Esophagus muscularis mucosa (tissue), 4 donors: ENCODE measurements around the gene ANKS3. TPM values are rescaled to one million over a fixed set of nuclear protein-coding genes. Genes with fewer than 3 reads are reported as not detected.
A peak's percentile ranks its signal among the peaks of the same experiment; 100 is the strongest.
"Not testable (repeated sequence)": the region's sequence is repeated elsewhere in the genome, so short reads cannot be mapped to it uniquely, and the experiment has no call there.

Experiments
- DNase-seq: peaks from one replicate; pipeline ENCODE4 v3.0.0-alpha.2; 2017; ENCODE audit errors: extremely low spot score
- H3K27ac ChIP-seq, 4 donors: fragments of 200-600 bp; sonication (generic); replicated peaks in 1 of 4; 1 replicate in 3 of 4; 2 replicates in 1 of 4; pipeline ENCODE4 v1.5.1; 2016 to 2019; ENCODE audit warnings: mild to moderate bottlenecking in 1 of 4
- H3K27me3 ChIP-seq, 4 donors: fragments of 200-600 bp; sonication (generic); one replicate each; pipeline versions ENCODE4 v1.5.1 to v1.6.0; 2016 to 2019
- H3K36me3 ChIP-seq, 4 donors: fragments of 200-600 bp; sonication (generic); one replicate each; pipeline ENCODE4 v1.5.1; 2016 to 2019
- H3K4me1 ChIP-seq, 4 donors: fragments of 200-600 bp; sonication (generic); one replicate each; pipeline ENCODE4 v1.5.1; 2016 to 2019
- H3K4me3 ChIP-seq, 4 donors: fragments of 200-600 bp; sonication (generic); 1 replicate in 2 of 4; 2 replicates in 2 of 4; pipeline ENCODE4 v1.5.1; 2016 to 2019; ENCODE audit warnings: mild to moderate bottlenecking in 4 of 4, moderate library complexity in 1 of 4
- H3K9me3 ChIP-seq, 4 donors: fragments of 200-600 bp; sonication (generic); 1 replicate in 3 of 4; 2 replicates in 1 of 4; pipeline ENCODE4 v1.5.1; 2016 to 2019
- EP300 ChIP-seq: sonication (generic); formaldehyde crosslinking; IDR thresholded peaks from one replicate; pipeline ENCODE4 v1.6.1; 2017; ENCODE audit warnings: antibody characterized with exemption
- POLR2A ChIP-seq: fragments of 450-650 bp; IDR thresholded peaks from one replicate; pipeline ENCODE4 v1.6.1; 2017; ENCODE audit warnings: antibody characterized with exemption, moderate library complexity, mild to moderate bottlenecking, low read depth
- POLR2AphosphoS5 ChIP-seq, 2 donors: sonication (generic); formaldehyde crosslinking; IDR thresholded peaks; one replicate each; pipeline ENCODE4 v1.6.1; 2017; ENCODE audit warnings: antibody characterized with exemption in 2 of 2
- WGBS: methylation state at CpG from one replicate; pipeline ENCODE4 v1.1.5; 2018; 5-methylcytosine and 5-hydroxymethylcytosine counted together
- intact Hi-C: fragments of 100-400 bp; cut with DNase I; formaldehyde crosslinking; loops from one replicate; pipeline ENCODE4 v1.15.1; 2023
- small RNA-seq, 3 donors: library from RNA; depleted of rRNA; stranded (forward); fragments of <200 nt; gene quantifications; one replicate each; pipeline ENCODE3, GENCODE V24; 2016
- total RNA-seq, 4 donors: library from RNA; depleted of rRNA; stranded (reverse); fragments of >200 nt; gene quantifications; one replicate each; pipeline versions ENCODE4 v1.1.0 to v1.2.1, GENCODE V29; 2016
- TF ChIP-seq, protein P1 (sequence below), 3 experiments: fragments of 200-600 bp in 2 of 3; fragments of 450-650 bp in 1 of 3; sonication (generic) in 2 of 3; IDR thresholded peaks; one replicate each; pipeline ENCODE4 v1.5.1; 2017 to 2019; ENCODE audit warnings: antibody characterized with exemption in 3 of 3, mild to moderate bottlenecking in 2 of 3, moderate library complexity in 1 of 3

ANKS3 gene
- total RNA-seq, 4 donors from 2014 or later, result 17.0 to 29.0 (median 24.7) TPM

DNA sequence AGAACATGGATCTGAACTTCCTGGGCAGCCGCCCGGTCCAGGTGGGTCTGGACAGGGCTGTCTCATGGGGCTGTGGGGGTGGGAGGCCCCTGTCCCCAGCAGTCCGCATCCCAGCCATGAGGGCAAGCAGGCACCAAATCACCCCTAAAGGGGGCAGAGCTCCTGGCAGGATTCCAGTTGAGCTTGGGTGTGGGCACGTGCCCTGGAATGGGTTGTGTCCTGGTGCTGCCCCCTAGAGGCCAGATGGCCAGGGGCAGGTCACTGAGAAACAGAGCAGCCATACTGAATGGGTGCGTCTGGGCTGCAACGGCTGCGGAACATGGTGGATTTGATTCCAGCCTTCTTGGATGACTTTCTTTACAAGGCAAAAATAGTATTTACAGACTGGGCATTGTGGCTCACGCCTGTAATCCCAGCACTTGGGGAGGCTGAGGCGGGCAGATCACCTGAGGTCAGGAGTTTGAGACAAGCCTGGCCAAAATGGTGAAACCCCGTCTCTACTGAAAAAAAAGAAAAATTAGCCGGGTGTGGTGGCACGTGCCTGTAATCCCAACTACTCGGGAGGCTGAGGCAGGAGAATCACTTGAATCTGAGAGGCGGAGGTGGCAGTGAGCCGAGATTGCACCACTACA, 83.5 kb downstream of the ANKS3 start:
- H3K9me3 ChIP-seq, intact Hi-C loops, H3K4me3 ChIP-seq: not testable (repeated sequence)

DNA sequence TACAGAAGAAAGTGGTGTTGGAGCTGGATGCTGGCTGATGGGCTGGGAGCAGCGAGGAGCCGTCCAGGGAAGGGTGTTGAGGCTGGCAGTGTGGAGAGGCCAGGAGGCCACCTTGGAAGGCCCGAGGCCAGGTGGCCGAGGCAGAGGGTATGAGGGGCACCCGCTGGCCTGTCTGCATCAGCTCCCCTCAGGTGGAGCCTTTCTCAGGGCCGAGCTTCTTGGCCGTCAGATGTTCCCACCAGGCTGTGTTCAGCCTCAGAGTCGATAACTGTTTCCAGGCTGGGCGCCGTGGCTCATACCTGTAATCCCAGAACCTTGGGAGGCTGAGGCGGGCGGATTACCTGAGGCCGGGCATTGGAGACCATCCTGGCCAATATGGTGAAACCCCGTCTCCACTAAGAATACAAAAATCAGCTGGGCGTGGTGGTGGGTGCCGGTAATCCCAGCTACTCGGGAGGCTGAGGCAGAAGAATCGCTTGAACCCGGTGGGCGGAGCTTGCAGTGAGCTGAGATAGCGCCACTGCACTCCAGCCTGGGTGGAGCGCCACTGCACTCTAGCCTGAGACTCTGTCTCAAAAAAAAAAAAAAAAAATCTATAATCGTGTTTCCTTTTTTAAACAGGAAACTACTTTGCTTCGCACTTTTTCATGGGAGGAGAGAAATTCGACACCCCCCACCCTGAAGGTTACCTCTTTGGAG, 84.2 kb downstream of the ANKS3 start:
- H3K4me3 ChIP-seq, result no peak overlapping the region
- H3K27me3 ChIP-seq, result no peaks in the 10 kb centered on the region
- no peak overlapping the region for H3K27ac ChIP-seq
- no peak for DNase-seq
- WGBS, result 94% methylated on average over 16 of the region's 25 CpGs
- peaks cover 0 to 12% (median 4%) of the 10 kb centered on the region in 4 donors for H3K4me1 ChIP-seq
- no peak for TF ChIP-seq POLR2AphosphoS5 (IDR thresholded peaks at IDR 0.05)
- intact Hi-C loops, result no loop called here
- H3K36me3 ChIP-seq, result peaks cover 25 to 78% (median 56%) of the 10 kb centered on the region in 4 donors
- H3K9me3 ChIP-seq, result no peaks in the 10 kb centered on the region

More for the DNA sequence above, 83.5 kb downstream of the ANKS3 start:
- WGBS, result 86% methylated on average over 13 of the region's 15 CpGs
- peaks cover 0 to 12% (median 4%) of the 10 kb centered on the region in 4 donors for H3K4me1 ChIP-seq
- H3K27ac ChIP-seq, H3K27me3 ChIP-seq, DNase-seq: not testable (repeated sequence)
- H3K36me3 ChIP-seq, result peaks cover 28 to 78% (median 63%) of the 10 kb centered on the region in 4 donors
- TF ChIP-seq, protein P1, sequence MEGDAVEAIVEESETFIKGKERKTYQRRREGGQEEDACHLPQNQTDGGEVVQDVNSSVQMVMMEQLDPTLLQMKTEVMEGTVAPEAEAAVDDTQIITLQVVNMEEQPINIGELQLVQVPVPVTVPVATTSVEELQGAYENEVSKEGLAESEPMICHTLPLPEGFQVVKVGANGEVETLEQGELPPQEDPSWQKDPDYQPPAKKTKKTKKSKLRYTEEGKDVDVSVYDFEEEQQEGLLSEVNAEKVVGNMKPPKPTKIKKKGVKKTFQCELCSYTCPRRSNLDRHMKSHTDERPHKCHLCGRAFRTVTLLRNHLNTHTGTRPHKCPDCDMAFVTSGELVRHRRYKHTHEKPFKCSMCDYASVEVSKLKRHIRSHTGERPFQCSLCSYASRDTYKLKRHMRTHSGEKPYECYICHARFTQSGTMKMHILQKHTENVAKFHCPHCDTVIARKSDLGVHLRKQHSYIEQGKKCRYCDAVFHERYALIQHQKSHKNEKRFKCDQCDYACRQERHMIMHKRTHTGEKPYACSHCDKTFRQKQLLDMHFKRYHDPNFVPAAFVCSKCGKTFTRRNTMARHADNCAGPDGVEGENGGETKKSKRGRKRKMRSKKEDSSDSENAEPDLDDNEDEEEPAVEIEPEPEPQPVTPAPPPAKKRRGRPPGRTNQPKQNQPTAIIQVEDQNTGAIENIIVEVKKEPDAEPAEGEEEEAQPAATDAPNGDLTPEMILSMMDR (IDR thresholded peaks at IDR 0.05), result peak; percentile 46 to 77 (median 53)

DNA sequence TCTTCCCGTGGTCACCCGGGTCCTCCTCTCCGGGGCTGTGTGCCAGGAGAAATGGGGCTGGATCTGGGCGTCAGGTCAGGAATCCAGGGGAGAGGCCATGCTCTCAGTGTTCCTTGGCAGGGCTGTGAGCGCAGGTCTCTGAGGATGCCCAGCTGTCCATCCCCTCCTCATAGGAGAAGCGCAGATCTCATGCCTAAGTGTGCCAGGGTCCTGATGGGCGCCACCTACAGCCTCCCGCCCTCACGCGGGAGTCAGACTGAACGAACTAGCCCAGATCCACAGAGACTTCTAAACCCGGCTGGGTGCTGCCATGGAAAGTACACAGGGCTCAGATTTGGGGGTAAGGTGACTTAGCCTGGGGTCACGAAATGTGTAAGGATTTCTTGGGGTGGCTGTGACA, 85.2 kb downstream of the ANKS3 start:
- no peak for TF ChIP-seq POLR2A
- no peak for TF ChIP-seq POLR2AphosphoS5 (IDR thresholded peaks at IDR 0.05)
- TF ChIP-seq, protein P1 (IDR thresholded peaks at IDR 0.05), result no peak
- TF ChIP-seq EP300, result no peak
- no peak overlapping the region for H3K27ac ChIP-seq
- H3K27me3 ChIP-seq, result no peaks in the 10 kb centered on the region
- no peak for DNase-seq
- H3K36me3 ChIP-seq, result peaks cover 25 to 68% (median 46%) of the 10 kb centered on the region in 4 donors
- no peak overlapping the region for H3K4me3 ChIP-seq
- WGBS, result 88% methylated on average over 11 of the region's 13 CpGs
- H3K9me3 ChIP-seq, result no peaks in the 10 kb centered on the region
- intact Hi-C loops, result no loop called here
- peaks cover 0 to 12% (median 3%) of the 10 kb centered on the region in 4 donors for H3K4me1 ChIP-seq

DNA sequence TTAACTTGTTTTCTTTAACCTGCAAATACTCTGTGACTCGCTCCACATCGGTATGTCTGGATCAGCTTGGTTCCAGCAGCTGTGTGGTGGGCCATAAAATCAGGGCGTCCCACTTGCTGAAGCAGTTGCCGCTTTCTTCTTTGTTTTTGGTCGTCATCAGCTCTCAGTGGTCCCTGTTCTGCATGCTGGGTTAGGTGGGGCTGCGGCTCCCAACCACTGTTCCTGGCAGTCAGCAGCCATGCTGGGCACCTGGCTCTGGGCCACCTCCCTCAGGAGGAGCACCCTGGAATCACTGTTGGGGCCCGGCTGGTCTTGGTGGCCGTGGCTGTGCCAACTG, 86.5 kb downstream of the ANKS3 start:
- intact Hi-C loops, result no loop called here
- TF ChIP-seq EP300, result no peak

GRCh38 chr16:4646773-4647643, 87.1 kb downstream of the ANKS3 start:
- peaks cover 0 to 12% (median 3%) of the 10 kb centered on the region in 4 donors for H3K4me1 ChIP-seq
- H3K27ac ChIP-seq, result no peak overlapping the region
- peaks cover 10 to 49% (median 27%) of the 10 kb centered on the region in 4 donors for H3K36me3 ChIP-seq
- no peak for DNase-seq
- intact Hi-C loops, result no loop called here
- 97% methylated on average over 9 of the region's 22 CpGs for WGBS
- TF ChIP-seq, protein P1 (IDR thresholded peaks at IDR 0.05), result no peak
- TF ChIP-seq POLR2A (no peak), POLR2AphosphoS5 (IDR thresholded peaks at IDR 0.05) (no peak), EP300 (no peak)
- H3K9me3 ChIP-seq, result no peaks in the 10 kb centered on the region
- no peak overlapping the region for H3K4me3 ChIP-seq
- no peaks in the 10 kb centered on the region for H3K27me3 ChIP-seq

More for the DNA sequence above, 86.5 kb downstream of the ANKS3 start:
- peaks cover 15 to 55% (median 33%) of the 10 kb centered on the region in 4 donors for H3K36me3 ChIP-seq
- H3K4me1 ChIP-seq, result peaks cover 0 to 12% (median 3%) of the 10 kb centered on the region in 4 donors
- H3K27ac ChIP-seq, result no peak overlapping the region
- H3K4me3 ChIP-seq, result no peak overlapping the region
- no peak for DNase-seq
- H3K9me3 ChIP-seq, result no peaks in the 10 kb centered on the region
- H3K27me3 ChIP-seq, result no peaks in the 10 kb centered on the region
- 96% methylated on average over 8 of the region's 8 CpGs for WGBS

Small RNA genes within 50 kb of the gene (small RNA-seq; reads per million reads assigned to genes)
- gene MIR6769A, result 0 reads per million in 3 donors
- gene RF00017, result 0 reads per million in 3 donors

Other genes with a start within 250 kb of the ANKS3 start
- gene CDIP1, start 195.5 kb downstream of the ANKS3 start, total RNA-seq, result 10 to 100 TPM; 18.3 to 33.4 (median 28.3) TPM
- gene C16orf96, start 177.9 kb downstream of the ANKS3 start, total RNA-seq, result not detected
- gene UBALD1, start 119.4 kb downstream of the ANKS3 start, total RNA-seq, result 10 to 100 TPM; 11.2 to 34.6 (median 17.9) TPM
- 10 to 100 TPM; 40.3 to 75.6 (median 48.5) TPM for gene MGRN1, start 109.4 kb downstream of the ANKS3 start, total RNA-seq
- gene NUDT16L1, start 40.7 kb downstream of the ANKS3 start, total RNA-seq, result 10 to 100 TPM; 18.1 to 33.9 (median 24.6) TPM
- gene DNAAF8, start 266 bp upstream of the ANKS3 start, total RNA-seq, result 1 to 10 TPM in 2 of 4 donors, under 1 TPM in 2; 0.42 to 1.7 (median 0.94) TPM
- gene ZNF500, start 32.9 kb upstream of the ANKS3 start, total RNA-seq, result 10 to 100 TPM in 2 of 4 donors, 1 to 10 TPM in 2; 7.5 to 19.4 (median 13.9) TPM
- gene SEPTIN12, start 54.1 kb upstream of the ANKS3 start, total RNA-seq, result 1 to 10 TPM in 1 of 4 donors, not detected in 3; 1.7 TPM
- not detected for gene SMIM22, start 61.1 kb upstream of the ANKS3 start, total RNA-seq
- gene ROGDI, start 68.4 kb upstream of the ANKS3 start, total RNA-seq, result 10 to 100 TPM; 43.2 to 97.2 (median 77.6) TPM
- gene GLYR1, start 113.0 kb upstream of the ANKS3 start, total RNA-seq, result 100 to 1,000 TPM in 2 of 4 donors, 10 to 100 TPM in 2; 81.8 to 111 (median 98.8) TPM
- gene UBN1, start 113.2 kb upstream of the ANKS3 start, total RNA-seq, result 10 to 100 TPM; 21.0 to 48.2 (median 41.1) TPM
- 10 to 100 TPM; 36.3 to 78.4 (median 57.4) TPM for gene PPL, start 202.9 kb upstream of the ANKS3 start, total RNA-seq
- gene SEC14L5, start 224.1 kb upstream of the ANKS3 start, total RNA-seq, result 1 to 10 TPM in 2 of 4 donors, under 1 TPM in 2; 0.83 to 1.8 (median 1.1) TPM